IPS DF 6.9 (cell line): Measurements from ENCODE around the gene RNF145.
"Not testable (repeated sequence)": the region's sequence is repeated elsewhere in the genome, so short reads cannot be mapped to it uniquely, and the experiment has no call there.

Experiments used
- DNase-seq: peaks from one replicate; pipeline ENCODE4 v3.0.0-alpha.2; 2013; ENCODE audit warnings: low read depth, low spot score
- H3K27ac ChIP-seq: one replicate; pipeline ENCODE4 v1.5.1; 2013; ENCODE audit warnings: low read length, control low read depth
- H3K27me3 ChIP-seq: 2 replicates; pipeline ENCODE4 v1.6.1; 2013; ENCODE audit warnings: mild to moderate bottlenecking, low read length; ENCODE audit not compliant: control insufficient read depth, insufficient read depth
- H3K36me3 ChIP-seq: 2 replicates; pipeline ENCODE4 v1.6.1; 2013; ENCODE audit warnings: low read length; ENCODE audit not compliant: control insufficient read depth, insufficient read depth
- H3K4me1 ChIP-seq: 2 replicates; pipeline ENCODE4 v1.6.1; 2013; ENCODE audit warnings: low read length; ENCODE audit not compliant: control insufficient read depth, insufficient read depth
- H3K4me3 ChIP-seq: 2 replicates; pipeline ENCODE4 v1.5.1; 2013; ENCODE audit warnings: mild to moderate bottlenecking, low read length
- H3K9me3 ChIP-seq: 2 replicates; pipeline ENCODE4 v1.6.1; 2013; ENCODE audit warnings: low read length, inconsistent platforms; ENCODE audit not compliant: control insufficient read depth, insufficient read depth
- WGBS: extraction: QIAGEN DNeasy Blood & Tissue Kit; methylation state at CpG from one replicate; pipeline ENCODE4 v1.1.7; 2013; ENCODE audit warnings: mixed read lengths, missing lambda C conversion rate; ENCODE audit not compliant: insufficient read length, insufficient coverage; 5-methylcytosine and 5-hydroxymethylcytosine counted together

RNF145 gene

GRCh38 chr5:159241946-159242552, 32.7 kb upstream of the RNF145 start:
- Histone ChIP-seq H3K27ac (no peak overlapping the region), H3K9me3 (no peaks in the 10 kb centered on the region), H3K4me1 (no peaks in the 10 kb centered on the region), H3K27me3 (no peaks in the 10 kb centered on the region), H3K36me3 (no peaks in the 10 kb centered on the region), H3K4me3 (no peak overlapping the region)
- no peak for DNase-seq
- WGBS: no CpG with 5 or more reads among the region's 2 CpGs

- no peaks in the 10 kb centered on the region for H3K36me3 ChIP-seq
- no peaks in the 10 kb centered on the region for H3K9me3 ChIP-seq
- WGBS: no CpG with 5 or more reads among the region's 4 CpGs
- no peak for DNase-seq
- no peaks in the 10 kb centered on the region for H3K4me1 ChIP-seq
- no peaks in the 10 kb centered on the region for H3K27me3 ChIP-seq
- H3K27ac ChIP-seq: no peak overlapping the region
- no peak overlapping the region for H3K4me3 ChIP-seq
Measured at GRCh38 chr5:159240301-159240870, 31.0 kb upstream of the RNF145 start.

- not testable (repeated sequence) for H3K36me3 ChIP-seq, H3K27me3 ChIP-seq, DNase-seq, H3K27ac ChIP-seq, H3K4me1 ChIP-seq, H3K4me3 ChIP-seq, H3K9me3 ChIP-seq
- no CpG with 5 or more reads among the region's 2 CpGs for WGBS
Measured at GRCh38 chr5:159235871-159236520, 26.6 kb upstream of the RNF145 start.

DNA sequence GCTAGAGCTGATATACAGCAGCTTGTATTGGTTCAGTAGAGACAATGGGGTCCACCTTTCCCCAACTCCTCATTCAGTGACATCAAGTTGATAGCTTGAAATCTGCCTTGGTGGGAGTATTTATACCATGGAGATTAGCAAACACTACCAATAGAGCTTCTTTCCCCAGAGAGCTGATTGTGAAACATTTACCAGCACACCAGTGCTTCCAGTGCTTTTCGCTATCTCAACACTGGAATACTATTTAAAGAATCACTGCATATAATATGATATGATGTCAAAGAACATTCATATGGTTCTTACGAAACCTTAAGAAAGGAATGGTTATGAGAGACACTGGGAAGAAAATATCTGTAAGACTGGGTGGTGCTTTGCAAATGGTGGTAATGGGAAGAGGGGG, 21.8 kb upstream of the RNF145 start:
- H3K27ac ChIP-seq: no peak overlapping the region
- peaks cover 27% of the 10 kb centered on the region for H3K27me3 ChIP-seq
- H3K4me1 ChIP-seq: no peaks in the 10 kb centered on the region
- H3K9me3 ChIP-seq: no peaks in the 10 kb centered on the region
- no peak overlapping the region for H3K4me3 ChIP-seq
- no peak for DNase-seq
- no CpG with 5 or more reads among the region's 2 CpGs for WGBS
- no peaks in the 10 kb centered on the region for H3K36me3 ChIP-seq

- Histone ChIP-seq H3K4me1 (no peaks in the 10 kb centered on the region), H3K4me3 (no peak overlapping the region), H3K27me3 (peaks cover 28% of the 10 kb centered on the region), H3K9me3 (no peaks in the 10 kb centered on the region), H3K36me3 (no peaks in the 10 kb centered on the region), H3K27ac (no peak overlapping the region)
- no peak for DNase-seq
- no CpG with 5 or more reads among the region's 3 CpGs for WGBS
Measured at GRCh38 chr5:159230657-159231056, 21.3 kb upstream of the RNF145 start.

DNA sequence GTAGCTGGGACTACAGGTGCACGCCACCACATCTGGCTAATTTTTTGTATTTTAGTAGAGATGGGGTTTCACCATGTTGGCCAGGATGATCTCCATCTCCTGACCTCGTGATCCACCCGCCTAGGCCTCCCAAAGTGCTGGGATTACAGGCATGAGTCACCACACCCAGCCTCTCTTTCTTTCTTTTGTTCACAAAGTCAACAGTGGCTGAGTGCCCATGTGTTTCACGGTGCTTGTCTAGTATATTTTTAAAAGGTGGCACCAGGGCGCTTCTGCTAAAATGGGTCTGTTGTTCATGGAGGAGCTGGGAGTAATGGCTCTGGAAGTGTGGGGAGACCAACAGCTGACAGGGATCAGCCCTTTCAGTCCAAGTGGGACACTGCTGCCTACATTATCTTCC, 18.7 kb upstream of the RNF145 start:
- not testable (repeated sequence) for H3K4me3 ChIP-seq, H3K27ac ChIP-seq, H3K36me3 ChIP-seq, H3K4me1 ChIP-seq, H3K9me3 ChIP-seq, DNase-seq
- H3K27me3 ChIP-seq: peaks cover 27% of the 10 kb centered on the region
- WGBS: no CpG with 5 or more reads among the region's 5 CpGs

GRCh38 chr5:159227452-159227851, 18.1 kb upstream of the RNF145 start:
- H3K4me1 ChIP-seq: no peaks in the 10 kb centered on the region
- no peaks in the 10 kb centered on the region for H3K9me3 ChIP-seq
- no peak overlapping the region for H3K4me3 ChIP-seq
- no peaks in the 10 kb centered on the region for H3K36me3 ChIP-seq
- peaks cover 25% of the 10 kb centered on the region for H3K27me3 ChIP-seq
- DNase-seq: no peak
- H3K27ac ChIP-seq: no peak overlapping the region
- no CpG with 5 or more reads among the region's 3 CpGs for WGBS

- Histone ChIP-seq H3K9me3 (no peaks in the 10 kb centered on the region), H3K4me1 (no peaks in the 10 kb centered on the region), H3K36me3 (no peaks in the 10 kb centered on the region), H3K27me3 (peaks cover 23% of the 10 kb centered on the region), H3K27ac (no peak overlapping the region), H3K4me3 (no peak overlapping the region)
- DNase-seq: no peak
Measured at GRCh38 chr5:159226451-159226850, 17.1 kb upstream of the RNF145 start.

- no peak overlapping the region for H3K27ac ChIP-seq
- H3K4me1 ChIP-seq: no peaks in the 10 kb centered on the region
- whole genome bisulfite sequencing: no CpG with 5 or more reads among the region's 2 CpGs
- H3K4me3 ChIP-seq: no peak overlapping the region
- H3K36me3 ChIP-seq: no peaks in the 10 kb centered on the region
- no peak for DNase-seq
- H3K9me3 ChIP-seq: no peaks in the 10 kb centered on the region
- H3K27me3 ChIP-seq: peaks cover 16% of the 10 kb centered on the region
Measured at GRCh38 chr5:159224471-159224870, 15.1 kb upstream of the RNF145 start.

- no peaks in the 10 kb centered on the region for H3K9me3 ChIP-seq
- no CpG with 5 or more reads among the region's 3 CpGs for WGBS
- H3K27ac ChIP-seq: no peak overlapping the region
- no peaks in the 10 kb centered on the region for H3K36me3 ChIP-seq
- H3K4me3 ChIP-seq: no peak overlapping the region
- no peaks in the 10 kb centered on the region for H3K4me1 ChIP-seq
- peaks cover 15% of the 10 kb centered on the region for H3K27me3 ChIP-seq
- no peak for DNase-seq
Measured at GRCh38 chr5:159223469-159223868, 14.1 kb upstream of the RNF145 start.

DNA sequence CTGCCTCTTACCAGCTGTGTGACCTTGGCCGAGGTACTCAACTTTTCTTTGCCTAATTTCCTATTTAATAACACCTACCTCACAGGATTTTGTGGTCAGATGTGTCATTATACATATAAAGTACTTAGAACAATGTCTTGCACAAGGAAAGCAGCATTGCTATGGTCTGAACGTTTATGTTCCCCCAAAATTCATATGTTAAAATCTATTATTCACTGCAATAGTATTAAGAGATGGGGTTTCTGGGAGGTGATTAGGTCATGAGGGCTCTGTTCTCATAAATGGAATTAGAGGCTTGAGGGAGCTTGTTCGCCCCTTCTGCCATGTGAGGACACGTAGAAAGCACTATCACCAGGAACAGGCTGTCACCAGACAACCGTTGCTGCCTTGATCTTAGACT, 10.9 kb upstream of the RNF145 start:
- DNase-seq: no peak
- Histone ChIP-seq H3K36me3 (no peaks in the 10 kb centered on the region), H3K27ac (no peak overlapping the region), H3K27me3 (peaks cover 2% of the 10 kb centered on the region; the same call in 1 of the 2 replicates), H3K4me1 (no peaks in the 10 kb centered on the region), H3K9me3 (no peaks in the 10 kb centered on the region), H3K4me3 (no peak overlapping the region)
- WGBS: no CpG with 5 or more reads among the region's 5 CpGs
